PFSK-1 (cell line): ENCODE data around the gene ELOVL1.

Experiments
- FOXP2 ChIP-seq: optimal IDR thresholded peaks from 2 replicates; pipeline ENCODE3; 2011; ENCODE audit warnings: borderline replicate concordance, control low read depth, inconsistent platforms; ENCODE audit not compliant: insufficient read depth; ENCODE audit errors: extremely low read length, extremely low read depth
- POLR2AphosphoS5 ChIP-seq: IDR thresholded peaks from 2 replicates; pipeline ENCODE4 v1.6.1; 2012; ENCODE audit warnings: low read depth, mild to moderate bottlenecking, control low read depth, low read length, moderate library complexity
- REST ChIP-seq, 2 experiments: IDR thresholded peaks; 2 replicates each; pipeline versions ENCODE4 v1.6.1 to v1.8.0; 2011 to 2012; ENCODE audit warnings: low read depth in 2 of 2, low read length in 2 of 2, control low read depth in 1 of 2, inconsistent platforms in 1 of 2, mild to moderate bottlenecking in 1 of 2, moderate library complexity in 1 of 2; ENCODE audit not compliant: insufficient read depth in 1 of 2
- SIN3A ChIP-seq: IDR thresholded peaks from 2 replicates; pipeline ENCODE4 v1.6.1; 2012; ENCODE audit warnings: mild to moderate bottlenecking, low read length, moderate library complexity, borderline replicate concordance; ENCODE audit not compliant: insufficient read depth
- TAF1 ChIP-seq: IDR thresholded peaks from 2 replicates; pipeline ENCODE4 v1.6.1; 2012; ENCODE audit warnings: low read length, control low read depth, borderline replicate concordance; ENCODE audit not compliant: insufficient read depth

- TF ChIP-seq SIN3A, result no peak
- no peak for TF ChIP-seq FOXP2
- no peak for TF ChIP-seq POLR2AphosphoS5
- no peak for TF ChIP-seq TAF1
- no peak for TF ChIP-seq REST (IDR thresholded peaks at IDR 0.05; ENCODE audit: insufficient read depth in 1 of 2, low read depth in 2 of 2, low read length in 2 of 2)
Measured at GRCh38 chr1:43387976-43388599, 20.3 kb upstream of the ELOVL1 start.
